Mammary epithelial cell (primary cell): ENCODE data around the gene CLCN4.

ENCODE experiments used
- EZH2 ChIP-seq: IDR thresholded peaks from 2 replicates; pipeline ENCODE4 v1.6.1; 2012; ENCODE audit warnings: low read length, inconsistent platforms, borderline replicate concordance
- TF ChIP-seq, protein P1 (sequence below), 2 donors: IDR thresholded peaks in 1 of 2; conservative IDR thresholded peaks in 1 of 2; 2 replicates each; pipeline ENCODE4 v1.5.1; 2011 to 2012; ENCODE audit warnings: inconsistent platforms in 2 of 2, low read length in 2 of 2, mild to moderate bottlenecking in 2 of 2, control low read depth in 1 of 2, low read depth in 1 of 2; ENCODE audit not compliant: insufficient read depth in 1 of 2; ENCODE audit errors: extremely low read depth in 1 of 2

DNA sequence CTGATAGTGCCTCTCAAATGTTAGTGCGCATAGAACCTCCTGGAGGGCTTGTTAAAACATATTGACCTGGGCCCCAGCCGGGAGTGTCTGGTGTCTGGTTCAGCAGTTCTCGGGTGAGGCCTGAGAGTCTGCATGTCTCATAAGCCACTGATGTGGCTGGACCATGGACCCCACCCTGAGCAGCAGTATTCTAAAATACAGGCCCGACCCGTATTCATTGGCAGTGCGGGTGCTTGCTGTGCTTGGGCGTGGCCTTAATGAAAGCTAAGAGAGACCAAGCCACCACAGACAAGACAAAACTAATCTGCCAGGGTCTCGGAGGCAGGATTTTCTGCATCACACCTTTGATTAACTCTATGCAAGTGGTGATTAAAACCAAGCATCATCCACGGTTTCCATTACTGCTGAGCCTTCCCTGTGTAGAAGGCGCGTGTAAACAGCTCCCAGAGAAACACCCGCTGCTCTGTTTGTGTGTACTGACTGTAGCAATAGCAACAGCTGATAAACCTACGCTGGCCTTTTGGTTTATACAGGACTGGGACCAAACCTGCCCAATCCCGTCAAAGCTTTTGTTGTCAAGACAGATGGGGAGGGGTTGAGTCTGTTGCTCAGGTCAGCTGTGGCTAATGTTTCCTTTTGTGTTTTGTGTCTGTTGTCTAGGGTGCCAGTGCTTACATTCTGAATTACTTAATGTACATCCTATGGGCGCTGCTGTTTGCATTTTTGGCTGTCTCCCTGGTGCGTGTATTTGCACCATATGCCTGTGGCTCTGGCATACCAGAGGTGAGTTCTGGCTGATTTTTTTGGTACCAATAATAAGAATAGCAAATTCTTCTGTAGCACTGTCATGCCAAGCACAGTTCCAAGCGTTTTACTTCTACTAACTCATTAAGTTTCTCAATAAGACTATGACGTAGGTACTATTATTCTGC lies 40.8 kb downstream of the CLCN4 start:
- TF ChIP-seq, protein P1, sequence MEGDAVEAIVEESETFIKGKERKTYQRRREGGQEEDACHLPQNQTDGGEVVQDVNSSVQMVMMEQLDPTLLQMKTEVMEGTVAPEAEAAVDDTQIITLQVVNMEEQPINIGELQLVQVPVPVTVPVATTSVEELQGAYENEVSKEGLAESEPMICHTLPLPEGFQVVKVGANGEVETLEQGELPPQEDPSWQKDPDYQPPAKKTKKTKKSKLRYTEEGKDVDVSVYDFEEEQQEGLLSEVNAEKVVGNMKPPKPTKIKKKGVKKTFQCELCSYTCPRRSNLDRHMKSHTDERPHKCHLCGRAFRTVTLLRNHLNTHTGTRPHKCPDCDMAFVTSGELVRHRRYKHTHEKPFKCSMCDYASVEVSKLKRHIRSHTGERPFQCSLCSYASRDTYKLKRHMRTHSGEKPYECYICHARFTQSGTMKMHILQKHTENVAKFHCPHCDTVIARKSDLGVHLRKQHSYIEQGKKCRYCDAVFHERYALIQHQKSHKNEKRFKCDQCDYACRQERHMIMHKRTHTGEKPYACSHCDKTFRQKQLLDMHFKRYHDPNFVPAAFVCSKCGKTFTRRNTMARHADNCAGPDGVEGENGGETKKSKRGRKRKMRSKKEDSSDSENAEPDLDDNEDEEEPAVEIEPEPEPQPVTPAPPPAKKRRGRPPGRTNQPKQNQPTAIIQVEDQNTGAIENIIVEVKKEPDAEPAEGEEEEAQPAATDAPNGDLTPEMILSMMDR (conservative IDR thresholded peaks at IDR 0.05 in 1 of 2, IDR thresholded peaks at IDR 0.05 in 1 of 2; ENCODE audit: extremely low read depth in 1 of 2, insufficient read depth in 1 of 2, low read depth in 1 of 2, low read length in 2 of 2), result no peak
- TF ChIP-seq EZH2, result no peak
